Stimulated activated CD4-positive, alpha-beta T cell treated with anti-CD3 and anti-CD28 coated beads, Interleukin-4, amount 100 ng/mL, for 1 hour (primary cell): ENCODE measurements around the gene DYSF.
"Not testable (repeated sequence)": the region's sequence is repeated elsewhere in the genome, so short reads cannot be mapped to it uniquely, and the experiment has no call there.

Experiments used
- DNase-seq: peaks from one replicate; pipeline ENCODE4 v3.0.0-alpha.2; 2020

The DYSF gene

GRCh38 chr2:71453404-71454220, at the start of gene DYSF:
Gene DYSF (plus strand): TSS chr2:71453561.
- DNase-seq = no peak

DNA sequence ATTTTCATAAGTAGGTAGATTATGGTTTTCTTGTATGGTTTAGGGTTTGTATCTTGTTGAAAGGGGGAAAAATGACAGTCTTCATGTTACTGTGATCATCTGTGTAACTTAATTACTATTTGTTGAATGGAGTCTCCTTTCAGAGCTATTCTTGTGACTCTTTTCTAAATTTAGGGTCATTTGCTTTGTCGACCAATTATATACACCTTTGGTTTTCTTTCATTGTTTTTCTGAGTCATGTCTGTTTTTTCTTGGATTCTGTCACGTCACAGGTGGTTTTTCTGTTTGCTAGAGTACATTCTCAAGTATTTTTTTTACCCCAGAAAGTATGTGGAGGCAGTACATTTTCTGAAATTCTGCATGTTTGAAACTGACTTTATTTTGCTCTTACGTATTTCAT, 43.8 kb upstream of the DYSF start:
- no peak for DNase-seq

DNA sequence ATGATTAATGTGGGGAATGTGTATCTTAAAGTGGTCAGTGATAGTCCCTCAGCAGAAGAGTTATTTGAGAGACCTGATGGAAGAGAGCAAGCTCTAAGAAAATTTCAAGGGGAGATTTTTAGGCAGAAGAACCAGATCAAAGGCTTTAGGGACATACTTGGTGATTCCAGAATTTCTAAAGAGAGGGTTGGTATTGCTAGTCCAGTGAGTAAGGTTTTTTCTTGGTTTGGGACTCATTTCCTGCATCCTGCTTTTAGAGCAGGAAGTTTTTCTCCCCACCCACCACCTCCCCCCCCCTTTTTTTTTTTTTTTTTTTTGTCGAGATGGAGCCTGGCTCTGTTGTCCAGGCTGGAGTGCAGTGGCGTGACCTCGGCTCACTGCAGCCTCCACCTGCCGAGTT, 42.7 kb upstream of the DYSF start:
- DNase-seq = no peak

- DNase-seq = not testable (repeated sequence)
Observed at GRCh38 chr2:71416866-71417265, 36.5 kb upstream of the DYSF start.

GRCh38 chr2:71417300-71418202, 35.8 kb upstream of the DYSF start:
- DNase-seq = no peak

DNA sequence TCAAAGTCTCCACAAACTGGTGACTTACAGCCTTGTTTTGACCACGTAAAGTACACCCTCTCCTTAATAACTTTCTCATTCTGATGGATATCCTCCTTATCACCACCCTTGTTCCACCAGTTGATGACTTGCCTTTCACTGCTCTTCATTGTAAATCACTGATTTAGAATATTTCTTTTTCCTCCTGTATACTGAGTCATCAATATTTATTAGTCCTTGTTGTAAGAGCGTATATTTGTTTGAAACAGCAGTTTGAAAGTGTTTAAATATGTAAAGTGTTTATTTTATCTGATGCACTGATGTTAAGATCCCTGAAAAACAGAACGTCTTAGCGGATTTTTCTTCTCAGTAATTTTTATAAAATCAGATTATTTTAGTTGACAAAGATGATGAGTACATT, 34.2 kb upstream of the DYSF start:
- no peak for DNase-seq

DNA sequence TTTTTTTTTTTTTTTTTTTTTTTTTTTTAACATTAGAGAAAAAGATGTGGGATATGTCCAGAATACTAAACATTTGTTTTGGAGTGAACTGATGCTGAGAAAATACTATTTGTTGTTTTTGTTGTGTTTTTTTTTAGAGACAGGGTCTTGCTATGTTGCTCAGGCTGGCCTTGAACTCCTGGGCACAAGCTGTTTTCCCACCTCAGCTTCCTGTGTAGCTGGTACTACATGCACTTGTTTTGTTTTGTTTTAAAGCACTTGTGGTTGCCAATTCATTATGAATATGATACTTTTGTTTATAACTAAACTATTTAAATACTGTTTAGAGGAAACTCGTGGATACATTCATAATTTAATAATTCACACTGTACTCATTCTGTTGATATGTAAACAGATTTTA, 33.4 kb upstream of the DYSF start:
- DNase-seq = no peak

DNA sequence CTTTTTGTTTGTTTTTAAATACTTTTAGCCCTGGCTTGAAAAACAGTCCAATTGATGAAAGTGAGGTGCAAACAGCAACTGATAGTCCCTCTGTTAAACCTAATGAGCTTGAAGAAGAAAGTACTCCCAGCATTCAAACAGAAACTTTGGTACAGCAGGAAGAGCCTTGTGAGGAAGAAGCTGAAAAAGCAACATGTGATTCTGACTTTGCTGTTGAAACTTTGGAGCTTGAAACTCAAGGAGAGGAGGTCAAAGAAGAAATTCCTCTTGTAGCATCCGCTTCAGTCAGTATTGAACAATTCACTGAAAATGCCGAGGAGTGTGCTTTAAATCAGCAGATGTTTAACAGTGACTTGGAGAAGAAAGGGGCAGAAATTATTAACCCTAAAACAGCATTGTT, 30.6 kb upstream of the DYSF start:
- no peak for DNase-seq

DNA sequence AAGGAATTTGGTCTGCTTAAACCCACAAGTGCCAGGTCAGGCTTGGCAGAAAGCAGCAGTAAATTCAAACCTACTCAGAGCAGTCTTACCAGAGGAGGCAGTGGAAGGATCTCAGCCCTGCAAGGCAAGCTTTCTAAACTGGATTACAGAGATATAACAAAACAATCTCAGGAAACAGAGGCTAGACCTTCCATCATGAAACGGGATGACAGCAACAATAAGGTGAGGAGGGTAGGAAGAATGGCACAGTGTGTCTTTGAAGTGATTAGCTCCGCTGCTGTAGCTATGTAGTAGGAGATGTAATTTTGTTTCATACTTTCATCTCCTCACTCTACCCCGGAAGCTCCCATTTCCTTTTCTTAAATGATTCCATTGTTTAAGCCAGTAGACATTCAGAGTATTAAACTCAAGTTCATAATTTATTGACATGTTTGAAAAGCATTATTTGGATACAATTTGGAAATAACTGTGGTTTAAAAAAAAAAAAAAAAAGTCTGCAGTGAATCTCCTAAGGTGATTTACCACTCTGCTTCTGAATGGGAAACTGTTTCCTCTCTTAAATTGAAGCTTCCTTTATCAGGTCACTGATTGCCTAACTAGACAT, 29.4 kb upstream of the DYSF start:
- DNase-seq = no peak

DNA sequence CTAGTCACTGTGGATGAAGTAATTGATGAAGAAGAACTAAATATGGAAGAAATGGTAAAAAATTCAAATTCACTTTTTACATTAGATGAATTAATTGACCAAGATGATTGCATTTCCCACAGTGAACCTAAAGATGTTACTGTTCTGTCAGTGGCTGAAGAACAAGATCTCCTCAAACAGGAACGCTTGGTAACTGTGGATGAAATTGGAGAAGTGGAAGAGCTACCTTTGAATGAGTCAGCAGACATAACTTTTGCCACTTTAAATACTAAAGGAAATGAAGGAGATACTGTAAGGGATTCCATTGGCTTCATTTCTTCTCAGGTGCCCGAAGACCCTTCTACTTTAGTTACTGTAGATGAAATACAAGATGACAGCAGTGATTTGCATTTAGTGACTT, 26.6 kb upstream of the DYSF start:
- DNase-seq = no peak

DNA sequence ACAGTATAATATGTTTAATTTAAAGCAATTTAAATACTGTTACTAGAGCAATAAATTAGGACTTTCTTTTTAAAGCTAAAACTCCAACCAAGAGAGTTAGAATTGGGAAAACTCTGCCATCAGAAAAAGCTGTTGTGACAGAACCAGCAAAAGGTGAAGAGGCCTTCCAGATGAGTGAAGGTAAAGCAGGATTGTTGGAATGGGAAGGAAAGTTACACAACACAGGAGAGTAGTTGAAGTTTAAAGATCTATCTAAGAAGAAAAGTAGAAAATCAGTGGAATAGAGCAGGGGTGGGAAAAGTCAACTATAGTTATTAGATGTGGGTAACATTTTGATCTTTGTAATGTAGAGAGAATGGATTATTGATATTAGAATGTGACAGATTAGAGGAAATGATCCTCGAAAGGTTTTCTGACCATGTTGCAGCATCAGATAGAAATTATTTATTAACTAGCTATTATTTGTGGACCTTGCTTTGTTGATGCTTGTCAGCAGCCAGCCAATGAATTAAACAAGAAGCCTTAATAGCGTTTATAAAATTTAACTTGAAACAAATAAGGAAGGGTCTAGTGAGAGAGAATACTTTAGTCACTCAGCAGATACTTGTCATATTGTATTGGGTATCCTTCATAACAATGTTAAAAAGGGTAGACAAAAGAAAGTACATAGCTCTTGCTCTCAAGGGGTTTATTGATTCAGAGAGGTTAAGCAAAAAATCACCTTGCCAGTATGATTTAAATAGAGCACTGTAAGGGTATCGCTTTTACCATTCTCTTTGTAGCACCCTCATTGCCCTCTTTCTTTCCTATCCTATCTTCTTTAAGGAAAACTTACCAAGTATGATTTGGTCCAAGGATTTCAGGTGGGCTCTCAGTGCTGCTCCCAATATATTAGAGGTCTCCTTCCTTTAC, 24.6 kb upstream of the DYSF start:
- DNase-seq = no peak

DNA sequence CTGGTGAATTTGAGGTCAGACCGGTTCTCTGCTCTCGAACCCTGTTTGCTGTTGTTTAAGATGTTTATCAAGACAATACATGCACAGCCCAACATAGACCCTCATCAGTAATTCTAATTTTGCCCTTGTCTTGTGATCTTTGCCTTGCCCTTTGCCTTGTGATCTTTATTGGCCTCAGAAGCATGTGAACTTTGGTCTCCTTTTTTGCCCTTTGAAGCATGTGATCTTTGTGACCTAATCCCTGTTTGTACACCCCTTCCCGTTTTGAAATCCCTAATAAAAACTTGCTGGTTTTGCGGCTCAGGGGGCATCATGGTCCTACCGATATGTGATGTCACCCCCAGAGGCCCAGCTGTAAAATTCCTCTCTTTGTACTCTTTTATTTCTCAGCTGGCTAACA, 8.2 kb upstream of the DYSF start:
- not testable (repeated sequence) for DNase-seq

DNA sequence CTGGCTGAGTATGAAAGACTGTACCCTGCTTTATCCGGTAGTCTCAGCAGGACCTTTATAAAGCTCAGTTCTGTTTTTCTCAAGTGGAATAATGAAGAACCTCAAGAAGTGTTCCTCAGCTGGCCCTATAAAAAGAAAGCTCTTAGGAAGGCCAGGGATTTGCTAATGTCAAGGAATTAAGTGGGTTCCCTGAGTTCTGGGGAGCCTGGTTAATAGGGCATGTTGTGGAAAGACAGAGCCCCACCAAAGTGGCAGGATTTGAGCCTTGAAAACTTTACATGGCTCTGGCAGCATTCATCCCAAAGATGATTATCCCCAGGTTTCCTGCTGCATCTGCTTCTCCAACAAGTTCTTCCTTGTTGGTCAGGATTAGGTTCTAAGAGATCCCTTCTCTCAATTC, 6.9 kb upstream of the DYSF start:
- no peak for DNase-seq

DNA sequence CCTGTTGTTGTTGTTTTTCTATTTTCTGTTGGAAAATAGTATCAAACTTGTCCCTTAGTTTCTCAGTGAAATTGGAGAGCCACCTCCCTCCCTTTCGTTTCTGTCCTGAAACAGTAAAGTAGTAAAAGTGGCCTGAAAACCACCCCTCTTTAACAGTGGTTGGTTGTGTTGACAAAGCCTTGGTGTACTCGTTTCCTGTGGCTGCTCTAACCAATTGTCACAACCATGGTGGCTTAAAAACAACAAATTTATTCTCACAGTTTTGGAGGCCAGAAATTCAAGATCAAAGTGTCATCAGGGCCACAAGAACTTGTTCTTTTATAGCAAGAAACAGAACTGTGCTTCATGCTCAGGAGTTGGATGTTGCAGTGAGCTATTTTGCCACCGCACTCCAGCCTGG, 4.0 kb upstream of the DYSF start:
- no peak for DNase-seq

GRCh38 chr2:71451705-71452104, 1.7 kb upstream of the DYSF start:
- DNase-seq = no peak

GRCh38 chr2:71452565-71452964, 796 bp upstream of the DYSF start:
- no peak for DNase-seq

GRCh38 chr2:71454221-71455010, 1.1 kb downstream of the DYSF start:
- DNase-seq = no peak

DNA sequence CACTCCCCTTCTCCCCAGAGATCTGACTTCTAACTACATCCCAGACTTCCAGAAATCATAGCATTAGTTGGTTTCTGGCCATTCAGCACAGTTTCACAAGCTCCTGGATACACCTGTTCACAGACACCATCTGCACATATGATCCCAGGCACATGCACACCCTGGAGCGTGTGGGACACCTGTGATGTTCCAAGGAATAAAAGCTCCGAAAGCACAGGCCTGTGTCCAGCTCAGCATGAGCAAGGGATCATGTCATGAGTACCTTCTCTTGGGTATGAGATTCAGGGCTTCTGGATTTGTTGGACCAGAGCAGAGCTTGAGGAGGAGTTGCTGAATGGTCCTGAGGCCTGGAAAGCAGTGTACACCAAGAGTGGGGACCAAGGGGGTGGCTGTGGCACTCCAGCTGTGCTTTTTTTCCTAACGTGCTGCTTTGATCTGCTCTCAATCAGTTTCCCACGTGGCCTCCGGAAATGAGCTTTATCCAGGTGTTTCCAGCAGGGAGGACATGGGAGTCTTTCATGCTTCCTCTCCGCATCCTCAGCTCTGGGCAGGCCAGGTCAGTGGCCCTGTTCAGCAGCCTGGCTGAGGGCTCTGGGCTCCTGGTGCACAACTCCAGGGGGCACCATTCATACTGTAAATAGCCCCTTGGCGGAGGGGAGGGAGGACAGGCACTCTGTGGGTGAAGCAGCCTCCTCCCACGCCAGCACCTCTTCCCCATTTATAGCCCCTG, 1.8 kb downstream of the DYSF start:
- no peak for DNase-seq

DNA sequence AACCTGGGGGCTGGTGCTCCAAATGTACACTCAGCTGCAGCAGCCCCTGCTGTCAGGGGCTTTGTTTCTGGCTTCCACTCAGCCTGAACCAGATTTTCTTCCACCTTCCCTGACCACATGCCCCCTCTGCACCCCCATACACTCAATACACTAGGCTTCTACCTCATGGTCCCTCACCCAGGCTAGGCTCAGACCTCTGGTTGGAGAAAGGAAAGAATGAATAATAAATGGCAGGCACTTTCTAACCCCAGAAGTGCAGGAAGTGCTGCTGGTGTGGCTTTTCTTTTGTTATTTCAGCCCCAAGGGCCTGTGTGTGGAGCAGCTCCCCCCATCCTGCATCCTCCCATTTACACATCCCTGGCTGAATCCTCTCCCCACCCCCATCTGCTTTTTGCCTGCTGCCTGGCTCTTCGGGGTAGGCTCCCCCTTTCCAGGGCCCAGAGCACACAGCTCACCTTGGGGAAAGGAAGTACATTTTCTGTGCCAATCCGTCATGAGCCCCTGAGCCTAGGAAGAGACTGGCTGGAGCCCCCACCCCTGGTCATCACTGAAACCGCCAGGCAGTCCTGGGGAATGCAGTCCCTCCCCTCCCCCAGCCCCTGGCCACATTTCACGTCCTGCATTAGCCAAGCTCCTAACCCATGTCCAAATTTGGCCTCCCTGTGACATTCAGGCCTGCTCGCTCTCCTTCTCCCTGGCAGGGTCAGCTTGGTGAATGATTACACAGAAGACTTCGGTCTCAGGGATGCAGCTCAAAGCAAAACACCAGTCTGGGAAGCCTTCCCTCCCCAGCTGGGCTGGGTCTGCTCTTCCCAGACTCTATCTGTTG, 2.6 kb downstream of the DYSF start:
- DNase-seq = no peak

DNA sequence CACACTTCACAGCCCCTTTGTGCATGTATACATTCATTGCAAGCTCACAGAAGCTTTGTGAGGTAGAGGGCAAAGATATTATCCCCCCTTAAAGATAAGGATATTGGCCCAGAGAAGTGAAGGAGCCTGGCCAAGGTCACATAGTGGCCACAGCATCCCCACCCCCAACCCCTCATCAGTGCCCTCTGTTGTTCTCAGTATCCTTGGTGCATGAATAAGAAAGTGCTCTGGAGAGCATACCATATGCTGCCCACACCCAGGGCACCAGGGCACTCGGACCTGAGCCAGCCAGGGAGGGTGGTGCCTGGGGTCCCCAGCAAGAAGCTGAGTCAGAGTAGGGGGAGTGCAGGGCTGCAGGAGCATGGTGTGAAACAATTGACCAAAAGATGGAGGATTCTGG, 3.3 kb downstream of the DYSF start:
- no peak for DNase-seq
